Tongue (tissue), 2 donors: ENCODE measurements around the gene NXPH1. TPM values are rescaled to one million over a fixed set of nuclear protein-coding genes. Genes with fewer than 3 reads are reported as not detected.

Source experiments
- DNase-seq: peaks from one replicate; pipeline ENCODE4 v3.0.0-alpha.2; 2015
- total RNA-seq: library from RNA; depleted of rRNA; stranded (reverse); fragments of >200 nt; gene quantifications from one replicate; pipeline ENCODE4 v1.2.3, GENCODE V29; 2014

NXPH1 gene
- not detected for total RNA-seq

DNA sequence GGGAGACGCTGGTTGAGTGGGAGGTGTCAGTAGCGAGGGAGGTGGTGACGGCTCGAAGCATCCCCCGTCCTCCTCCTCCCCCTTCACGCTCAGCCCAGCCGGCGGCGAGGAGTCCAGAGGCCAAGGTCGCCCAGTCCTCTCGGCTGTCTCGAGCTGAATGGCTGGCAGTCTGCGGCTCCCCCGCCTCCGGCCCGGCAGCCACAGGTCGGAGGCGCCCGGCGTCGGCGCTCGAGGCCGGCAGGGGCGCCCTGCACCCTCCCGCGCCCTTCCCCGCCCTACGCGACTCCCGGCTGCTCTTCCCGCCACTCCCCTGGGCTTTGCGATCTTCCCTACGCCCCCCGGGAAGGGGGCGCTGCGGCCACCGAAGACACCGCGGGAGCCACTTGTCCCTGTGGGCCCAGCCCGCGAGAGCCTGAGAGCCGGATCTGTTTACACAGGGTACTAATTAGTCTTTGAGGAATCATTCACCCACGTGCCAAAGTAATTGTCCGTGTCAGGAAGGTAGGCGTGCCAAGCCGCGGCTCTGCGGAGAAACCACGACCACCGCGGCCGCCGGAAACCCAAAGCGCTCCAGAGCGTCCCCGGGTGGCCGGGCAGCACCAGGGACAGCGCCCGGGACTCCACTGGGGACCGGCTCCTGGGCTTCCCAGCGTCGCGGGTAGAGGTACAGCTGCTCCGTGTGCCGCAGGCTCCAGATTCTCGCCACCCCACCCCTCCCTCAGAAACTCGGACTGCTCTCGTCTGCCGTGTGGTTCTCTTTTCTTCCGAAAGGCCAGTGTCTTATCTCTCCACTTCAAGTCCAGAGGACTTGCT lies at the start of gene NXPH1:
Gene NXPH1 (plus strand): TSS at position 133 of the 813 bp plus-strand sequence.
- DNase-seq = peak; percentile 58

DNA sequence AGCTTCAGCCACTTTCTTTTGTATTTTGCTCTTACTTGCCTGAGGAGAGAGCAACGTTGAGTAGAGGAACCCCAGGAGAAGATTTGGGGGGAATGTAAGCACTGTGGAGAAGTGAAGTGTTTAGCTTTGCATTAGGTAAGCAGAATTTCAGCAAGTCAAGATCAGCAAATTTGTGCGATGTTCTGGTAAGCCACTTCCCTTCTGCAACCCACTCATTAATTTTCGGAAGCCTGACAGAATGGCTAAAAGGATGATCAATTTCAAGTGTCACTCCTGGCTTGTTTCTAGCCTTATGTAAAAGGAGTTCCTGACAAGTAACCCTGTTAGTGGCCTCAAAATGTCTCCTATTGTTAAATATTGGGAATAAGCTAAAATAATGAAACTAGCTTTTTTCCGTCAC lies 48.5 kb upstream of the NXPH1 start:
- DNase-seq = no peak

DNA sequence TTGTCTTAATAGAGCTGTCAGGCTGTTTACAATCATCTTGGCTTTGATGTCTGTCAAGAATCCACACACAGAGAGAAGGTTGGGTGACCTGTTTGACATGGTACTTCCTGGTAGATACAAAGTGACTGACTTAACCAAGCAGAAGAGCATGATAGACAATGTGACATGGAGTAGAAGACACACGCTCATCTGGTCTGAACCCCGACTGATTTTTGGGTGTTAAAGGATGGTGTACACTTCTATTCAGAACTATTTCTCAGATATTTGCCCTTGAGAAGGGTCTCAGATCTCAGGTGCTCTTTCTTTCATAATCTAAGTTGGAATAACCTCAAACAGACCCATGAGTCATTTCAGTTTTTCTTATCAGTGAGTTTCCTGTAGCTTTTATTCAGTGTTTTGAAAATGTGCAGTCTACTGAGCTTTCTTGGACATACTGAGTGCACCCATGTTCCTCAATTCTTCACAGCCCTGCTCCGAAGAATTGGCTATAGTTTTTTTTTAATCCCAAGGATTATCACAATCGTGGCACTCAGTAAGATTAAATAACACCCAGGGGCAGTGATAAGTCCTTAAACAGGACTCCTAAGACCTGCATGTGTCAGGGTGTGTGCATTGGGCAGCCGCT lies 46.4 kb upstream of the NXPH1 start:
- DNase-seq = no peak

DNA sequence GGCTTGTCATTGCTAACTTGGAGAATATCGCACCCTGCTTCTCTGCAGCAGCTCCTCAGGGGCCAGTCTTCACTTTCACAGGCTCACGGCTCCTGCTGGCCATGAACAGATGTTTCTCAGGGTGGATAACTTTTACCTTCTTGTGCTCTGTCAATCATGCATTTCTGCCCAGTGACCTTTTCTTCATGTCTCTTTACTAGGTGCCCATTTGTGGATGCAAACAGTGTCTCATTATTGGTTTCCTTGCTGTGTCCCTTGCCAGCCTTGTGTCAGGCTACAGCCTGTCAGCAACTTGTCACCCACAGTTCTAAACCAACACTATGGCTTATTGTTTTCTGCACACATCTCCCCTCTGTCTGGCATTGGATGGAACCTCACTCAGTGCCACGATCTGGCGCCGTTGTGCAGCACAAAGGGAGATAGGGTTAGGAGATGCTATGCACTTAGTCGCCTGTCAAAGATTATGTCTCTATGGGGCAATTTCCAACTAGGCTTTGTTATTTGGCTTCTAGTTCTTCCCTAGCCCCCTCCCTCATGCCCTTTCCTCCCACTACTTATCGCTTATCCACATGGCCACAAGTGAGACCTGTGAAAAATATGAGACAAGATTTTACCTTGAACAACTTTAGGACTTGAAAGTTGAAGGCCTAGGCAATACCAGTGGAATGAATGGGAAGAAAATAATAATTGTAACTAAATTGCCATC lies 45.7 kb upstream of the NXPH1 start:
- no peak for DNase-seq

DNA sequence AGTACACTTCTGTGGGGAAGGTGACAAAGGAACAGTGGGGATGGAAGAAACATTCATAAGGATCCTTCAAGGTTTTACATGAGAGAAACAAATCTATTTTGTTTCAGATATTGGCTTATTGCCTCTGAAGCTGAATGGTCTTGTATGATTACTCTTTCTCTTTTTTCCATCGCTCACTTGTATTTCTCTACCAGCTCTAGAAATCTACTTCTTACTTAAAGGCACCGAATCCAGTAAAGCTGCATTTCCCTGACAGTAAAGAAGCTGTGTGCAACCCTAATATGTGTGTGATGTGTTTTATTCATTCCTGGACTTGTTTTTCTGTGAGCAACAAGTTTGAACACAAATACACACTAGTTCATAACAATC lies 45.2 kb upstream of the NXPH1 start:
- DNase-seq = no peak

DNA sequence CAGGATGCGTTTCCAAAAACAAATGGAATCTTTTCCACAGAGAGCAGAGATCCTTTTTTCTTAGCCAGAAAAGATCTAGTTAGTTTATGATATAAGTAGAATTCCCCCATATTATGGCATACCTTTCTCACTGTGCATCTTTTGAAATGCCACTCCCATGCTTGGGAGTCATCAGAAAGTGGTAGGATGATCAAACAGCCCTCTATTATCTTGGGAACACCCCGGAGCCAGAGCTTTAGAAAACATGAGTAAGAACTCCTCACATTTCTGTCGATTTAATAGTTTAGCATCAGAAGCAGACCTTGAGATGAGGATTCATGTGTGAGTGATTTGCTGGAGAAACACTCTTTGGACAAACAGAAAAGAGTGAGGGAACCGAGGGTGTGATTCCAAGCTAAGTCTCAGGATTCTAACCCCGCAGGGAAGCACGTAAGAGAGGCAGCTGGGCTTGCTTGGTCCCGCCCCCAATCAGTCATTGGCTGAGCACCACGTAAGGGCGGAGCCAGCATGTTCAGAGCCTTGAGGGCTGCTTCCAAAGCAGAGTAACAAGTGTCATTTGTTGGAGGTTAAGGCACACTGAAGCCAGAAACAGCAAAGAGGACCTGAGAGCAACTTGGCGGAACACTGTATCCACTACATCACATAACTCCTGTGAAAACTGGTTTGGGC lies 43.7 kb upstream of the NXPH1 start:
- peak; percentile 52 for DNase-seq

DNA sequence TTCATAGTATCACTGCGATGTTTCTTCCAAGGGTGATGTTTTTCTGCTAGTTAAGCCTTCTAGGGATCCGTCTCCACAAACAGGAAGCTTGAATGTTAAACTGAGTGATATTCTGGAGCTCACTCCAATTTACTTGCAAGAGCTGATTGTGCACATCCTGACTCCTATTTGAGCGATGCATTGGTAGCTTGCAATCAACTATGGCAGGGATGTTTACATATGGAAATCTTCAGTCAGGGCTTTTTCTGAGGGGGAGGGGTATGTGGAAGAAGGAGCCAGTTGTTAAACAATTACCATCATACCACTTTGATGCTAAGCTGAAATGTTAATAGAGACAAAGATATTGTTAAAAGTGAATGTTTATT lies 43.2 kb upstream of the NXPH1 start:
- DNase-seq = no peak

DNA sequence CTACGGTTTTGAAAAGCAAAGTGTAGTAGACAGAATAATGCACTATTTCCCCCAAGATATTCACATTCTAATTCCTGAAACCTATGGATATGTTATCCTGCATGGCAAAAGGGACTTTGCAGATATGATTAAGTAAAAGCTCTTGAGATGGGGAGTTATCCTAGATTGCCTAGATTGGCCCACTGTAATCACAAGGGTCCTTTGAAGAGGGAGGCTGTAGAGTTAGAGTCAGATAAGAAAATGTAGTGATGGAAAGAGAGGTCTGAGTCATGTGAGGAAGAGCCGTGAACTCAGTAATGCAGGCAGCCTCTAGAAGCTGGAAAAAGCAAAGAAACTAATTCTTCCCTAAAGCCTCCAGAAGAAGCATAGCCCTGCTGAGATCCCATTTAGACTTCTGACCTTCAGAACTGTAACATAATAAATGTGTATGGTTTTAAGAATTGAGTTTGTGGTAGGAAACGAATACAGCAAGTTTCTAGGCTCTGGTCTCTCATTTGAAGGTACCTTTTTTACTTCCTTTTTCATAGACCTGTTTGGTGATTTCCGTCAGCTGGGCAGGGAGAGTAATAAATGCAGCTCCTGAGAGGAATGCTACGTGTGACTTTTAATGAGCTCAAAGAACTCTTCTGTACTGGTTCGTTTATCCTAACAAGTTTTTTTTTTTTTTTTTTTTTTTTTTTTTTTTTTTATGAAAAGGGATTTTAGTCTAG lies 41.9 kb upstream of the NXPH1 start:
- no peak for DNase-seq

DNA sequence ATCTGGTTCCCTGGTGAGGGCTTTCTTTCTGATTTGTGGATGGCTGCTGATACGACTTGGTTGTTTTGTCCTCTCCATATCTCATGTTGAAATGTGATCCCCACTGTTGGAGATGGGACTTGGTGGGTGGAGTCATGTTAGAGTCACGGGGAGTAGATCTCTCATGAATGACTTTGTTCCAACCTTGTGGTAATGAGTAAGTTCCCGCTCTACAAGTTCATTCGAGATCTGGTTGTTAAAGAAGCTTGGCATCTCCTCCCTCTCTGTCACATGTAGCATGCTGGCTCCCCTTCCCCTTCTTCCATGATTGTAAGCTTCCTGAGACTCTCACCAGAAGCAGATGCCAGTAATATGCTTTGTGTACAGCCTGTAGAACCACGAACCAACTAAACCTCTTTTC lies 37.1 kb upstream of the NXPH1 start:
- DNase-seq = no peak

DNA sequence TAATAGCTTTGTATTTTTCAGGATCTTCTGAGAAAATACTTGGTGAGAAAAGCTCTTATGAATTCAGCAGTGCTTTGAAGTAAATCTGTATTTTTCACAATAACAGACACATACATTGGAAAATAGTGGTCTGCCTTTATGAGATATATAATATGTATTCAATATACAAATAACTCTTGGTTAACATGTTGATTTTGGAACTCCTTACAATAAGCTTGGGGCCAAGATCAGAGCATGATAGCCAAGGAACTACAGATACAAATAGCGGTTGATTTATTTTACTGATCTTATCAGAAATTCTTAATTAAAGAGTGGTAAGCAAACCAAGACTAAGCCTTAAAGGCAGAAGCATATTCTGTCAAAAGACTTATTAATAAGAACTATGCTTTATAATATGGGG lies 24.5 kb upstream of the NXPH1 start:
- DNase-seq = no peak

DNA sequence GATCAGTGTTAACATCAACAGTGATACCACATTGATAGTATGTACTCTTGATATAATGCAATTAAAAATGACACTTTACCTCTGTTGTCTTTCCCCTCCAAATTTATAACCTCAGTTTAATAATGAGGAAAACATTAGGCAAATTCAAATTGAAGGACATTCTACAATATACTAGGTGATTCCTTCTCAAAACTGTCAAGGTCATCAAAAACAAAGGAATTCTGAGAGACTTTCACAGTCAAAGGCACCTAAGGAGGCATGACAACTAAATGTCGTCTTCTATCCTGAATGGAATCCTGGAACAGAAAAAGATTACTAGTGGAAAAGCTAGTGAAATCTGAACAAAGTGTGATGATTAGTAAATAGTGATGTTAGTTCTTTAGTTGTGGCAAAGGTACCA lies 22.3 kb upstream of the NXPH1 start:
- no peak for DNase-seq

DNA sequence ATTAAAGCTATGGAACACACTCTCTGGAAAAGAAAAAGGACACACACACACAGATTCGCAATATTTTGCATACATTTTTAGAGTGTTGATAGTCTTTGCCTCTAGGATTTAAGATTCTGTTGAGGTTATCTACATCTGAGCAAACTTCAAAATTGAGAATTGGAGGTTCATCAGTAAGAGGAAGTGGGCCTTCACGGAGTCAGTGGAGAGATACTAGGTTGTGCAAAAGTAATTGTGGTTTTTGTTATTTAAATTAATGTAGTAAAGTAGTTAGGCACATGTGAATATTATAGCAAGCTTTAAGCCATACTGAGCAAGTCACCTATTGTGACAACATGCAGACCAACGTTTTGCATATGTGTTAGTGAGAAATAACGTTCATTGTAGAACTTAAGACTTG lies 19.8 kb upstream of the NXPH1 start:
- DNase-seq = no peak

DNA sequence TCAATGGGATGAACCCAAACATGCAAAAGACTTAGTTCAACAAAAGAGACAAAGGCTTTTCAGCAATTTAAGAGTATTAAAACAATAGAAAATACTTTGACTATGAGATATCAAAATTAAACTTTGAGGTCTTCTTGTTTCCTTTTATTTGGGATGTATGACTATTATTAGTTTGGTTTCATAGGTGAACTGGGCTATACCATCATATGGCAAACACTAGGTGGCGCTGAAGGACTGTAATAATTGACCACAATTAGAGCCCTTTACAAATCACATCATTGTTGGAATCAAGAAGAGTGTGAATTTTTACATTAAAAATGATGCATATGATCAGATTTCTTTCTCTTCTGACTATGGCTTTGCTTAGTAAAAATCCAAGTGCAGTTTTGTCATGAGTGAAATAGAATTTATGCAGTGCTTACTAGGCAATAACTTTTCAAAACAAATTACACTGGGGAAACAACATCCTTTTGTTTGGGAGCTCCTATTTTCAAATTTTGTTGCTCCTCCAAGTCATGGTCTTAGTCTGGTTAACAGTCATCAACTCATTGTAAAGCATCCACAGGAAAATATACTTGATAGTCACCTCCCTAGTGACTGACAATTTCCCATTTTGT lies 14.7 kb upstream of the NXPH1 start:
- peak; percentile 89 for DNase-seq

DNA sequence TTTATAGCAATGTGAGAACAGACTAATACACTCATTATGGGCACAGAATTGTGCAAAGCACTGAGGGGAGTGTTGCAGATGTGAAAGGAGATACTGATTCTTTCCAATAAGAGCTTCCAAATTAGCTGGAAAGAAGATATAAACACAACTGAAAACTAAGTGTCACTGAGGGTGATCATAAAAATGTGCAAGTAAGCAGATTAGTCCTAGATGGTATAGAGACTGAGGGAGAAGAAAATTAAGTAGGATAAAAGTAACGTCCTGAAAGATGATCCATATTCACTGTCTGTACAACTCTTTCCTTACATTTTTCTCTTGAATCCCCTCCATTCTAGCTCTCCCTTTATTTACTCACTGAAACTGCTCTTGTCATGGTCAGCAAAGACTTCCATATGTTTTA lies 11.2 kb upstream of the NXPH1 start:
- no peak for DNase-seq

DNA sequence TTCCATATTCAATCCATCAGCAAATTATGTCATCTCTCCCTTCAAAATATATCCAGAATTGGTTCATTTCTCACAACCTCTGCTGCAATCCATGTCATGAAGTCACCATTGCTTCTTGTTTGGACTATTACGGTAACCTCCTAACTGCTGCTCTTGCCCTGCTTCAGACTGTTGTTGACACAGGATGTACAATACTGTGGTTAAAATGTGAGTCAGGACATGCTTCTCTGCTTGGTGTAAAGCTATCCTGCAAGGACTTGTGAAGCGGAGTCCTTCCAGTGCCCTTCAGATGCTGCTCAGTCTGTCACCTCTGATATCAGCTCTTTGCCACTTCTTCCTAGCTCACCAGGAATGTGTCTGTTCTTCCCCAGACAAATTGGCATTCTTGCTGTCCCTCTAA lies 10.4 kb upstream of the NXPH1 start:
- no peak for DNase-seq

DNA sequence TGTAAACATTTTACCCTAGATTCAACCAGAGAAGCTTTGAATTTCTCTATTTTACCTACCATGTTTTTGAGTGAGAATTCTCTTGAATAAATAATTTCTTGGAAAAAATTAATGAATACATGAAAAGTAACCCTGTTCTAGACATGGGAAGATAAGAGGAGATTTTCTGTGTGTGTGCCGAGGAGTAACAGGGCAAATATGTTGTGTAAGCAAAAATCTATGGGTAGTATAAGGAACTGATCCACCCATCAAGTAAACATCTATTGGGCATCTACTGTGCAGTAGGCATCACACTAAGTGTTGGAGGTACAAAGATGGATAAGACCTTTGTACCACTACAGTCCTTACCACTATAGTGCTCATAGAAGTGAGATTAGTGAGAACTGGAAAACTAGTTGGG lies 8.2 kb upstream of the NXPH1 start:
- DNase-seq = no peak

DNA sequence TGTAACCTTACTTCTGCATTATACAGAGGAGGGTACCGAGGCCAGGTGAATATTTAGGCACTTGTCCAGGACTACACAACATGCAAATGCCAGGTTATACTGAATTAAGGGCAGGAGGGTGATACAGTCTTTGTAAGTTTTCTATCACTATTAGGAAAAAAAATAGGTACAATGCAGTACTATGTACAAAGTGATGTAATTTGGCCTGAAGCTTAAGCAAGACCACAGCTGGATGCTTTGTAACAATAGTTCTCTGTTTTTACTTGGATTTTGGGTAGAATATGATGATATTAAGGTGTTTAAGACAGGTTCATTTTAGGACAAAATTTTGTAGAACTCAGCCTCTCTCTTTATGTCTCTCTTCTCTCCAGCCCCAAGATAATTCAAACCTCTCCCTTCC lies 2.8 kb upstream of the NXPH1 start:
- DNase-seq = no peak

DNA sequence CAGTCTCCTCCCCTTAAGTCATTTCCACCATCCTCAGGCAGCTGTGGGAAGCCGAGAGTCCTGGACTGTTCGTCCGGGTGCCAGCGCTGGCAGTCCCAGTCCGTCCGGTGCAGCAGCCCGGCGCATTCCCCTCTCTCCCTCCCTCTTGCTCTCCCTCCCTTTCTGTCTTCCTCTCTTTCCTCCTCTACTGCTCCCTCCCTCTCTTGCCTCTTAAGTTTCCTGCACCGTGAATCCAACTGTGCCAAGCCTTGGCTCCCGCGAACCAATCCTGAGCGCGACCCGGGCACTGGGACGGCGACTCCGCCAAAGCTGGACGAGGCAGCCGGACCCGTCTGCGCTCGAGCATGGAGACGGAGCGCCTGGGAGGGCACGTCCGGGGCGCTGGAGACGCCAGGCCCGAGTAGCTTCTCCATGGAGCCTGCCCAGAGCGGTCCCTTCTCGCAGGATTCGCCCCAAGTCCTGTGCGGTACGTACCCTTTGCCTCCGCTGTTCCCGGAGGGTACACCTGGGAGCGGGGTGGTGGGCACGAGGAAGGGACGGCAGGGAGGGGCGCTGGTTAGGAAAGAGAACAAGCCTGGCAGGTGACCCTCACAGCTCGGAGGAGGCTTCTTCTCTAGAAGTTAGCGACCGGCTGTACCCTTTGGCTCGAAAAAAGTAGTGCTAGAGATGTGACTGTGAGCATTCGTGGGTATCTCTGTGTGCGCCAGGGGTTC lies 1.0 kb downstream of the NXPH1 start:
- no peak for DNase-seq

DNA sequence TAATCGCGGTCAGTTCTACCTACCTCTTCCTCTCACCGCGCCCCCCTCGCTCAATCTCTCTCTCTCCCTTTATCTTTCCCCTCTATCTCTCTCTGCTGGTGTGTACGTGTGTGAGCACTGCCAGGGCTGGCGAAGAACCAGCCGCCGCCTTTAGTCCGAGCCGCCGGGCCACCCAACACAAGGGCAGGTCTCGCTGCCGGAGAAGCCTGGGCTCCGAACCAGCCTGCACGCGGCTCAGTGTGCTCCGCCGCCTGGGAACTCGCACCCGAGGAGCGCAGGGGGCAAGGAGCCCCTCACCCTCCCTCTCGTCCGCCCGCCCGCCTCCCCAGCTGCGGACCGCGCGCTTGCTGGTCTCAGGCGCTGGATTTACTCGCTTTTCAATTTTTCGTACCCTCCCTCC lies 1.7 kb downstream of the NXPH1 start:
- no peak for DNase-seq

DNA sequence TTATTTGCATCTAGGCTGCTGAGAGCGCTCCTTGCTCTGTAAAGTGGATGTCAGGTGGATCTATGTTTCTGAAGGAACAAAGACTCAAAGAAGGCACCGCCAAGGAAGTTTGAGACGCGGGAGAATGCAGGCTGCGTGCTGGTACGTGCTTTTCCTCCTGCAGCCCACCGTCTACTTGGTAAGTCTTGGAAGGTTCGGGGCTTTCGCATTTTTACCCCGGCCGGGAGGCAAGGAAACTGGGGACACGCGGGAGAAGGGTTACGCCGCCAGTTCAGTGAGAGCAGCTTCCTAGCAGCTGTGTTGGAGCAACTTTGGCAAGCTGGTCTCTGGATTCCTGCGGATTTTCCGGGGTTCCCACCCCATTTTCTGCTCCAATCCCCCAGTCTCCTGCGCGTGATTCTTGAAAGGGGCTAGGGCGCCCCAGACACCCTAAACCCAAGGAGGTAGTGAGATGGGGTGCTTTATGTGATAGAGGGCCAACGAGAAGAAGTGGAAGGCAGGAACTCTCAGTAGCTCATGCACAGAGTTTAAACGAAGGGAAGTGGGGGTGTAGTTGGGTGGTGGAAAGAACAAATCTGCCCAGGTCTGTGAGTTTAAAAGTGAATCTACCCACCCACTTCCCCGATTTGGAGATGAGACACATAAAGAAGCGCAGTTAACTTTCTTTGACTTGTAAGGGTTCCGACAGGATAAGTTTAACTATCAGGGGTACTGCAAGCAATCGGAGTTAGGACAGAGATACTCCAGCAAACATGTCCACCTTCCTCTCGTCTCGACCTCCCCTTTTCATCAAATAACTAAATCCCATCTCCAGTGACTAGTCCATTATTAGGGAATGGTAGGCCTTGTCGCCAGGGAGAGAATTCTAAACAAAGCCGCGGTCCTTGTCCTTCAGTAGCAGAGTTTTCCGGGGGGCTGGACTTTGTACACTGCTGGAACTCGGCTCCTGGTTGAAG lies 2.5 kb downstream of the NXPH1 start:
- no peak for DNase-seq
